Inflammatory macrophage treated with lipopolysaccharide for 1 hour (primary cell): Measurements from ENCODE around the gene PEX13.

Experiments used
- DNase-seq, 2 donors: peaks; one replicate each; pipeline ENCODE4 v3.0.0-alpha.2; 2020 to 2022

Gene PEX13

DNA sequence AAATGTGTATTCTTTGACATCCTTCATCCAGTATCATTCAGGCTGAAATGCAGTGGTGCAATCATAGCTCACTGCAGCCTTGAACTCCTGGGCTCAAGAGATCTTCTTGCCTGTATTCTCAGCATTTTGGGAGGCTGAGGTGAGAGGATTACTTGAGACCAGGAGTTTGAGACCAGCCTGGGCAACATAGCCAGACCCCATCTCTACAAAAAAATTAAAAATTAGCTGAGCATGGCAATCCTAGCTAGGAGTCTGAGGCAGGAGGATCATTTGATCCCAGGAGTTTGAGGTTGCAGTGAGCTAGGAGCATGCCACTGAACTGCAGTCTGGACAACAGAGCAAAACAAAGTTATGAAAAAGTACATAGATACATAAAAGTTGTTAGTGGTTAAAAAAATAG is 72.3 kb downstream of the PEX13 start:
- DNase-seq, result no peak

DNA sequence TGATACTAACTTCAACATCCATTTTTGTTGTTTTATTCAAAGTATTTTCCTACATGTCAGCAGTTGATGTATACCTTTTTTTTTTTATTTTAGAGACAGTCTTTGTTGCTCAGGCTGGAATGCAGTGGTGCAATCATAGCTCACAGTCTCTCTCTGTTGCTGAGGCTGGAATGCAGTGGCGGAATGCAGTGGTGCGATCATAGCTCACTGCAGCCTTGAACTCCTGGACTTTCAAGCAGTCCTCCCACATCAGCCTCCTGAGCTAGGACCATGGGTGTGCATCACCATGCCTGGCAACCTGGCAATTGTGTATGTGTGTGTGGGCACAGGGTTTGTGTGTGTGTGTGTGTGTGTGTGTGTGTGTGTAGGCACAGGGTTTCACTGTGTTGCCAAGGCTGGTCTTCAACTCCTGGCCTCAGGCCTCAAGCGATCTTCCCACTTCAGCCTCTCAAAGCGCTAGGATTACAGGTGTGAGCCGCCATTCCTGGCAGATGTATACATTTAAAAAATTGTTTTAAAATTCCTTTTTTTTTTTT is 72.9 kb downstream of the PEX13 start:
- DNase-seq, result no peak

DNA sequence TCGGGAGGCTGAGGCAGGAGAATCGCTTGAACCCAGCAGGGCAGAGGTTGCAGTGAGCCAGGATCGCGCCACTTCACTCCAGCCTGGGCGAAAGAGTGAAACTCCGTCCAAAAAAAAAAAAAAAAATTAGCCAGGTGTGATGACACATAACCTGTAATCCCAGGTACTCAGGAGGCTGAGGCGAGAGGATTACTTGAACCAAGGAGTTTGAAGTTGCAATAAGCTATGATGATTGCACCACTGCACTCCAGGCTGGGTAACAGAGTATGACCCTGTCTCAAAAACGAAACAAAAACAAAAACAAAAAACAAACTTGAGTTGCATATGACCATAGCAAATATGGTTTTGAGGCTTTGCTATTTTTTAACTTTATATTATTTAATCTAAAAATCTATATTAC is 74.0 kb downstream of the PEX13 start:
- DNase-seq, result no peak

DNA sequence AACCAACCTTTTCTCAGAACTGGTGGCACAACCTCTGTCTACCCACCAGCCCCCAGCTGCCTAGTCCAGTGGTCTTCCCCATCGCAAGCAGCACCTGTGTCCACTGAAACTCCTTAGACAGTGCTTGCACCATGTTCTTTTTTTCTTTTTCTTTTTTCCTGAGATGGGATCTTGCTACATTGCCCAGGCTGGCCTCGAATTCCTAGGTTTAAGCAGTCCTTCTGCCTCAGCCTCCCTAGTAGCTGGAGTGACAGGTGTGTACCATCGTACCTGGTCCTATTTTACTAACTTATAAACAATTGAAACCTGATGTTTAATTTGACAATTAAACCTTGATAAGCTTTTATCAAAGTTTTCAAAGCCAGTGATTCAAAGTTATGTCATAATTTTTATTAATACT is 78.9 kb downstream of the PEX13 start:
- no peak for DNase-seq

DNA sequence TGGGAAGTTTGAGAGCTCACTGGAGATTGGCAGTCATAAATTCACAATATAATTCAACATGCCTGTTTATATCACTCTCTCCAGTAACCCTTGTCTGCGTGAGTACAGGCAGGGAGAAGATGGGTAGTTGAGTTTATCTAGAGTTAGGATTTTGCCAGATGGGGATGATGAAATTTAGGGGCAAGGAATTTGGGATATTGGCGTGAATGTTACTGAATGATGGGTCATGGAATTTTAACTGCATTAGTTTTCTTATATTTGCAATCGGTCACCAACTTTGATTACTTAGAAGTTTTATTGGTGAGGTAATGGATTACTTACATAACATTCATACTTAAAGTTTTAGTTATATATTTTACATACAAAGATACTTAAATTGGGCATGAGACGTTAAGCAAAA is 83.3 kb downstream of the PEX13 start:
- no peak for DNase-seq
